Right lobe of liver (tissue), 4 donors: ENCODE results near the gene RELN.

Source experiments
- POLR2A ChIP-seq: fragments of 450-650 bp; IDR thresholded peaks from one replicate; pipeline ENCODE4 v1.6.1; 2017; ENCODE audit warnings: antibody characterized with exemption, mild to moderate bottlenecking
- TF ChIP-seq, protein P1 (sequence below), 4 donors: fragments of 200-600 bp in 3 of 4; fragments of 450-650 bp in 1 of 4; IDR thresholded peaks; one replicate each; pipeline versions ENCODE4 v1.5.1 to v1.8.0; 2016 to 2022; ENCODE audit warnings: antibody characterized with exemption in 4 of 4, mild to moderate bottlenecking in 2 of 4
- donor health status: DM: no; HTN: no; CAD: no.
- donor health status: DM: no; HTN: no; CAD: no.
- donor health status: DM: no; HTN: yes; CAD: no.

DNA sequence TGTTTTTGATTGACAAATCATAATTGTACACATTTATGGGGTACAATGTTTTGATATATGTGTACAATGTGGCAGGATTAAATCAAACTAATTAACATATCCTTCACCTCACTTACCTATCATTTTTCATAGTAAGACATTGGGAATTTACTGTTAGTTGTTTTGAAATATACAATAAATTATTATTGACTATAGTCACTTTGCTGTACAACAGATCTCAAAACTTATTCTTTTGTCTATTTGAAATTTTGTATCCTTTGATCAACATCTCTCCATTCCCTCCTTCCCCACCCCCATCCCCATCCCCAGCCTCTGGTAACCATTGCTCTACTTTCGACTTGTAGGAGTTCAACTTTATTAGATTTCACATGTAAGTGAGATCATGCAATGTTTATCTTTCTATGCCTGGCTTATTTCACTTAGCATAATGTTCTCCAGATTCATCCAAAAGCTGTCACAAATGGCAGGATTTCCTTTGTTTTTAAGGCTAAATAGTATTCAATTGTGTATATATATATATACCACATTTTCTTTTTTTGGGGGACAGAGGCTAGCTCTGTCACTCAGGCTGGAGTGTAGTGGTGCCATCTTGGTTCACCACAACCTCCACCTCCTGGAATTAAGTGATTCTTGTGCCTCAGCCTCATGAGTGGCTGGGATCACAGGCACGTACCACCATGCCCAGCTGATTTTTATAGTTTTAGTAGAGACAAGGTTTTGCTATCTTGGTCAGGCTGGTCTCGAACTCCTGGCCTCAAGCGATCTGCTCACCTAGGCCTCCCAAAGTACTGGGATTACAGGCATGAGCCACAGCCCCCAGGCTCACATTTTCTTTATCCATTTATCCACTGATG, 520.1 kb downstream of the RELN start:
- TF ChIP-seq POLR2A: no peak
- TF ChIP-seq, protein P1, sequence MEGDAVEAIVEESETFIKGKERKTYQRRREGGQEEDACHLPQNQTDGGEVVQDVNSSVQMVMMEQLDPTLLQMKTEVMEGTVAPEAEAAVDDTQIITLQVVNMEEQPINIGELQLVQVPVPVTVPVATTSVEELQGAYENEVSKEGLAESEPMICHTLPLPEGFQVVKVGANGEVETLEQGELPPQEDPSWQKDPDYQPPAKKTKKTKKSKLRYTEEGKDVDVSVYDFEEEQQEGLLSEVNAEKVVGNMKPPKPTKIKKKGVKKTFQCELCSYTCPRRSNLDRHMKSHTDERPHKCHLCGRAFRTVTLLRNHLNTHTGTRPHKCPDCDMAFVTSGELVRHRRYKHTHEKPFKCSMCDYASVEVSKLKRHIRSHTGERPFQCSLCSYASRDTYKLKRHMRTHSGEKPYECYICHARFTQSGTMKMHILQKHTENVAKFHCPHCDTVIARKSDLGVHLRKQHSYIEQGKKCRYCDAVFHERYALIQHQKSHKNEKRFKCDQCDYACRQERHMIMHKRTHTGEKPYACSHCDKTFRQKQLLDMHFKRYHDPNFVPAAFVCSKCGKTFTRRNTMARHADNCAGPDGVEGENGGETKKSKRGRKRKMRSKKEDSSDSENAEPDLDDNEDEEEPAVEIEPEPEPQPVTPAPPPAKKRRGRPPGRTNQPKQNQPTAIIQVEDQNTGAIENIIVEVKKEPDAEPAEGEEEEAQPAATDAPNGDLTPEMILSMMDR (IDR thresholded peaks at IDR 0.05): no peak
